ENCODE measurements around the gene RBMS1.

DNA sequence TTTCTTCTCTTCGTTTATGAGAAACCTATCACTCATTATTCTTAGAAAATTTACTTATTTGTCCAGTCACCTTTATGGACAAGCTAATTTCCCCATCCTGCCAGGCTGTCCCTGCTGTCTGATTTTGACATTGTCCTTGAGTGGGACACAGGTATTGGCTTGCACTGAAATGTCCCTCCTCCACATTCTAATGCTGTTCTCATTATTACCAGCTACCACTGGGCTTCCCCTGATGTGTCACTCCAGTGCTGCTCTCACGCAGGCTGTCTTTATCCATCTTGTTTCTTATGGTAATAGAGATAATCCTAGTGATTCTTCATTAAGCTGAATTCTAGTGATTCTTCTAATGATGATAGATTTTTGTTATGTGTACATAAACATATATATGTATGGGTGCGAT is 48.1 kb upstream of the RBMS1 start:
- TF ChIP-seq, protein P1, sequence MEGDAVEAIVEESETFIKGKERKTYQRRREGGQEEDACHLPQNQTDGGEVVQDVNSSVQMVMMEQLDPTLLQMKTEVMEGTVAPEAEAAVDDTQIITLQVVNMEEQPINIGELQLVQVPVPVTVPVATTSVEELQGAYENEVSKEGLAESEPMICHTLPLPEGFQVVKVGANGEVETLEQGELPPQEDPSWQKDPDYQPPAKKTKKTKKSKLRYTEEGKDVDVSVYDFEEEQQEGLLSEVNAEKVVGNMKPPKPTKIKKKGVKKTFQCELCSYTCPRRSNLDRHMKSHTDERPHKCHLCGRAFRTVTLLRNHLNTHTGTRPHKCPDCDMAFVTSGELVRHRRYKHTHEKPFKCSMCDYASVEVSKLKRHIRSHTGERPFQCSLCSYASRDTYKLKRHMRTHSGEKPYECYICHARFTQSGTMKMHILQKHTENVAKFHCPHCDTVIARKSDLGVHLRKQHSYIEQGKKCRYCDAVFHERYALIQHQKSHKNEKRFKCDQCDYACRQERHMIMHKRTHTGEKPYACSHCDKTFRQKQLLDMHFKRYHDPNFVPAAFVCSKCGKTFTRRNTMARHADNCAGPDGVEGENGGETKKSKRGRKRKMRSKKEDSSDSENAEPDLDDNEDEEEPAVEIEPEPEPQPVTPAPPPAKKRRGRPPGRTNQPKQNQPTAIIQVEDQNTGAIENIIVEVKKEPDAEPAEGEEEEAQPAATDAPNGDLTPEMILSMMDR (IDR thresholded peaks at IDR 0.05): no peak
- TF ChIP-seq EZH2 (IDR thresholded peaks at IDR 0.05; ENCODE audit: borderline replicate concordance, insufficient read depth, low read depth, low read length, poor library complexity, severe bottlenecking): no peak
